ENCODE results near the gene B9D2.
"Not testable (repeated sequence)": the region's sequence is repeated elsewhere in the genome, so short reads cannot be mapped to it uniquely, and the experiment has no call there.

DNA sequence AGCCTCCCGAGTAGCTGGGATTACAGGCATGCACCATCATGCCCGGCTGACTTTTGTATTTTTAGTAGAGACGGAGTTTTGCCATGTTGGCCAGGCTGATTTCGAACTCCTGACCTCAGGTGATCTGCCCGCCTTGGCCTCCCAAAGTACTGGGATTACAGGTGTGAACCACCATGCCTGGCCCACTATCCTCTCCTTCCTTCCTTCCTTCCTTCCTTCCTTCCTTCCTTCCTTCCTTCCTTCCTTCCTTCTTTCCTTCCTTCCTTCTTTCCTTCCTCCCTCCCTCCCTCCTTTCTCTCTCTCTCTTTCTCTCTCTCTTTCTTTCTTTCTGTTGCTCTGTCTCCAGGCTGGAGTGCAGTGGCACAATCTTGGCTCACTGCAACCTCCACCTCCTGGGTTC lies 7.2 kb upstream of the B9D2 start:
- TF ChIP-seq, protein P1, sequence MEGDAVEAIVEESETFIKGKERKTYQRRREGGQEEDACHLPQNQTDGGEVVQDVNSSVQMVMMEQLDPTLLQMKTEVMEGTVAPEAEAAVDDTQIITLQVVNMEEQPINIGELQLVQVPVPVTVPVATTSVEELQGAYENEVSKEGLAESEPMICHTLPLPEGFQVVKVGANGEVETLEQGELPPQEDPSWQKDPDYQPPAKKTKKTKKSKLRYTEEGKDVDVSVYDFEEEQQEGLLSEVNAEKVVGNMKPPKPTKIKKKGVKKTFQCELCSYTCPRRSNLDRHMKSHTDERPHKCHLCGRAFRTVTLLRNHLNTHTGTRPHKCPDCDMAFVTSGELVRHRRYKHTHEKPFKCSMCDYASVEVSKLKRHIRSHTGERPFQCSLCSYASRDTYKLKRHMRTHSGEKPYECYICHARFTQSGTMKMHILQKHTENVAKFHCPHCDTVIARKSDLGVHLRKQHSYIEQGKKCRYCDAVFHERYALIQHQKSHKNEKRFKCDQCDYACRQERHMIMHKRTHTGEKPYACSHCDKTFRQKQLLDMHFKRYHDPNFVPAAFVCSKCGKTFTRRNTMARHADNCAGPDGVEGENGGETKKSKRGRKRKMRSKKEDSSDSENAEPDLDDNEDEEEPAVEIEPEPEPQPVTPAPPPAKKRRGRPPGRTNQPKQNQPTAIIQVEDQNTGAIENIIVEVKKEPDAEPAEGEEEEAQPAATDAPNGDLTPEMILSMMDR (conservative IDR thresholded peaks at IDR 0.05; ENCODE audit: low read depth, low read length), result not testable (repeated sequence)
- not testable (repeated sequence) for TF ChIP-seq EZH2 (IDR thresholded peaks at IDR 0.05; ENCODE audit: low read length, unreplicated experiment)

Data from PC-3 (cell line).